DOHH2 (cell line): ENCODE results near the gene EOLA2.
"Not testable (repeated sequence)": the region's sequence is repeated elsewhere in the genome, so short reads cannot be mapped to it uniquely, and the experiment has no call there.

Experiments
- H3F3A ChIP-seq: fragments of 200-600 bp; sonication (generic), shearing (Covaris generic); 2 replicates; pipeline ENCODE4 v1.6.0; 2016; ENCODE audit warnings: antibody characterized with exemption, mild to moderate bottlenecking; ENCODE audit not compliant: control insufficient read depth, insufficient read depth
- H3K27ac ChIP-seq: fragments of 200-600 bp; sonication (generic); 2 replicates; pipeline ENCODE4 v1.5.1; 2014; ENCODE audit warnings: low read depth, mild to moderate bottlenecking, low read length, moderate library complexity
- H3K27me3 ChIP-seq: fragments of 200-600 bp; sonication (generic); 2 replicates; pipeline ENCODE4 v1.6.1; 2014; ENCODE audit warnings: mild to moderate bottlenecking, low read length, mixed read lengths; ENCODE audit not compliant: control insufficient read depth
- H3K36me3 ChIP-seq: fragments of 200-600 bp; sonication (generic); 2 replicates; pipeline ENCODE4 v1.6.1; 2014; ENCODE audit warnings: mild to moderate bottlenecking, low read length, moderate library complexity, mixed read lengths; ENCODE audit not compliant: control insufficient read depth
- H3K4me1 ChIP-seq: fragments of 200-600 bp; sonication (generic); 2 replicates; pipeline ENCODE4 v1.6.1; 2014; ENCODE audit warnings: mild to moderate bottlenecking, low read length, mixed read lengths; ENCODE audit not compliant: control insufficient read depth
- H3K4me2 ChIP-seq: fragments of 200-600 bp; sonication (generic); 2 replicates; pipeline ENCODE4 v1.6.0; 2014; ENCODE audit warnings: mild to moderate bottlenecking, low read length, moderate library complexity
- H3K4me3 ChIP-seq: fragments of 200-600 bp; sonication (generic); 2 replicates; pipeline ENCODE4 v1.5.1; 2014; ENCODE audit warnings: mild to moderate bottlenecking, low read length, mixed read lengths
- H3K79me2 ChIP-seq: fragments of 200-600 bp; sonication (generic); 2 replicates; pipeline ENCODE4 v1.6.1; 2014; ENCODE audit warnings: mild to moderate bottlenecking, low read length, mixed read lengths; ENCODE audit not compliant: control insufficient read depth
- H3K9me2 ChIP-seq: fragments of 200-600 bp; sonication (generic); replicated peaks from 2 replicates; pipeline ENCODE4 v1.6.1; 2014; ENCODE audit warnings: mild to moderate bottlenecking, low read length, mixed read lengths; ENCODE audit not compliant: control insufficient read depth
- H3K9me3 ChIP-seq: fragments of 200-600 bp; sonication (generic); 2 replicates; pipeline ENCODE4 v1.6.1; 2014; ENCODE audit warnings: antibody characterized with exemption, low read length, mixed read lengths; ENCODE audit not compliant: control insufficient read depth, insufficient read depth
- H4K20me1 ChIP-seq: fragments of 200-600 bp; sonication (generic); 2 replicates; pipeline ENCODE4 v1.6.0; 2014; ENCODE audit warnings: low read depth, mild to moderate bottlenecking, antibody characterized with exemption, low read length, moderate library complexity; ENCODE audit not compliant: control insufficient read depth, insufficient read depth
- EZH2phosphoT487 ChIP-seq: fragments of 200-600 bp; sonication (generic); IDR thresholded peaks from 2 replicates; pipeline ENCODE4 v1.6.1; 2017; ENCODE audit warnings: borderline replicate concordance, mild to moderate bottlenecking, antibody characterized with exemption, low read length, moderate library complexity, mixed read lengths
- TF ChIP-seq, protein P1 (sequence below): fragments of 200-600 bp; sonication (generic); IDR thresholded peaks from one replicate; pipeline ENCODE4 v1.5.1; 2014; ENCODE audit warnings: antibody characterized with exemption, mild to moderate bottlenecking, low read depth, low read length; ENCODE audit not compliant: poor library complexity, severe bottlenecking

EOLA2 gene

DNA sequence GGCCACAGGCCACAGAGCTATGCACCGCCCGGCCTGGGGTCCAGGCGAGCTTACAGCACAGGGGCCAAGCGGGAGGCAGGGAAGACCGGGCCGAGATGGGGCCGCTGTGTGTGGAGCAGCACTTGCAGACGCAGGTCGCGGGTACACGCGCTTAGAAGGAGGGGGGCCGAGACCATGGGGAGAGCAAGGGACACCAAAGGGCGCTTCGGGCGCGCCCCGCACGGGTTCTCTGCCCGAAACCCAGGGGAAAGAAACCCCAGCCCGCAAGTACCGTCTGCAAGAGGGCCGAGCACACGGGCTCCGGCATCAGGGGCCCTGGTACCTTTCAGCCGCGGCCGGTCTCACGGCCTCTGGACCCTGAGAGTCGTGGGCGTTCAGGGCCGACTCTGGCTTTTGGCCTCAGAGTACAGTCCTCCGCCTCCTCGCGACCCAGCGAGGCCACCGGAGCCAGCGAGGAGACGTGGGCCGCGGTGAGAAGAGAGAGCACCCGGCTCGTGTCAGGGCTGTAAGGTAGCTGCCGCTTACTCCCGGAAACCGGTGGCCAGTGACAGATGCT, 342 bp downstream of the EOLA2 start:
- Histone ChIP-seq H3K4me2 (peak overlapping the region; percentile 73), H3K27me3 (no peaks in the 10 kb centered on the region), H3K4me1 (no peaks in the 10 kb centered on the region; the same call in 1 of the 2 replicates), H3K79me2 (peaks cover 13% of the 10 kb centered on the region), H3F3A (no peaks in the 10 kb centered on the region), H3K9me3 (no peaks in the 10 kb centered on the region), H3K27ac (peak overlapping the region; percentile 71), H3K4me3 (peak overlapping the region; percentile 87), H3K36me3 (0 out of 2 replicates have a peak, but pooled peaks cover 3% of the 10 kb centered on the region), H3K9me2 (no peaks in the 10 kb centered on the region), H4K20me1 (no peaks in the 10 kb centered on the region)
- no peak for TF ChIP-seq EZH2phosphoT487
- TF ChIP-seq, protein P1, sequence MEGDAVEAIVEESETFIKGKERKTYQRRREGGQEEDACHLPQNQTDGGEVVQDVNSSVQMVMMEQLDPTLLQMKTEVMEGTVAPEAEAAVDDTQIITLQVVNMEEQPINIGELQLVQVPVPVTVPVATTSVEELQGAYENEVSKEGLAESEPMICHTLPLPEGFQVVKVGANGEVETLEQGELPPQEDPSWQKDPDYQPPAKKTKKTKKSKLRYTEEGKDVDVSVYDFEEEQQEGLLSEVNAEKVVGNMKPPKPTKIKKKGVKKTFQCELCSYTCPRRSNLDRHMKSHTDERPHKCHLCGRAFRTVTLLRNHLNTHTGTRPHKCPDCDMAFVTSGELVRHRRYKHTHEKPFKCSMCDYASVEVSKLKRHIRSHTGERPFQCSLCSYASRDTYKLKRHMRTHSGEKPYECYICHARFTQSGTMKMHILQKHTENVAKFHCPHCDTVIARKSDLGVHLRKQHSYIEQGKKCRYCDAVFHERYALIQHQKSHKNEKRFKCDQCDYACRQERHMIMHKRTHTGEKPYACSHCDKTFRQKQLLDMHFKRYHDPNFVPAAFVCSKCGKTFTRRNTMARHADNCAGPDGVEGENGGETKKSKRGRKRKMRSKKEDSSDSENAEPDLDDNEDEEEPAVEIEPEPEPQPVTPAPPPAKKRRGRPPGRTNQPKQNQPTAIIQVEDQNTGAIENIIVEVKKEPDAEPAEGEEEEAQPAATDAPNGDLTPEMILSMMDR: no peak

DNA sequence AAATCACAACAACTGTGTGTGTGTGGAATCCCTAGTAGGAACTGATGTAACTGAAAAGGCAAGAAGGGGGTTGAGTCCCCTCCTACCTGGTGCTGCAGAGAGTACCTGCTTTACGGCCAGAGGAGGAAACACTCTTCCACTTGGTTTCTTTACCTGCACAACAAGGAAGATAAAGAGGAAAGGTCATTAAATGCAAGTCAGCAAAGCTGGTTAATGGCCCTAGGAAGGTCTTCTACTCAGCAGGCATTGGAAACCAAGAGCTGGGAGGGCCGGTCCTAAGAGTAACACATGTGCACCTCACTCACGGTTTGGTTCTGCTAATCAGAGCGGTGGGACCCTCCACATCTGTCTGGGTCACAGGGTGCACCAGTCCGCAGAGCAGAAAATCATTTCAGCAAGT, 963 bp downstream of the EOLA2 start:
- H3K36me3 ChIP-seq, H3F3A ChIP-seq, H3K27ac ChIP-seq, H3K4me1 ChIP-seq, H3K9me3 ChIP-seq, H3K27me3 ChIP-seq, H4K20me1 ChIP-seq, H3K9me2 ChIP-seq: not testable (repeated sequence)
- Histone ChIP-seq H3K4me2 (peak overlapping the region; percentile 73), H3K79me2 (peaks cover 13% of the 10 kb centered on the region), H3K4me3 (peak overlapping the region; percentile 87)

DNA sequence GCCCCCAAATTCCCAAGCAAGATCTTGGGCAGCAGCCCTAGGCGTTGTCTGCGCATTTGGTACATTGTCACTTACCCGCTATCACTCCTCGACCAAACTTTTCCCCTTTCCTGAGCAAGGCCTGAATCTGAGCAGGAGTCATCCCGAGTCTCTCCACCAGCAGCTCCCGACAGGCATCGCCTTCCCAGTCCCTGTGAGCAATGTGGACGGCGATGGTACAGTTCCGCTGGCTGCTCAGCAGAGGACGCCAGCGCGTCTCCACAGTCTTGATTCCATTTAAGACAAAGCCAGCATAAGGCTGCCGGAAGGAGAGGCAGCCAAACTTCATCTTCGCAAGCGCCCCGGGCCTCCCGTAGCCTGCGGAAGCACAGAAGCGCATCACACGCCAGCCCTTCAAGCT, 4.7 kb downstream of the EOLA2 start:
- H3K36me3 ChIP-seq, H3F3A ChIP-seq, H3K9me2 ChIP-seq, H3K27ac ChIP-seq, H3K9me3 ChIP-seq, H3K4me2 ChIP-seq, H4K20me1 ChIP-seq, H3K27me3 ChIP-seq, H3K4me1 ChIP-seq, H3K4me3 ChIP-seq: not testable (repeated sequence)
- H3K79me2 ChIP-seq: peaks cover 13% of the 10 kb centered on the region

DNA sequence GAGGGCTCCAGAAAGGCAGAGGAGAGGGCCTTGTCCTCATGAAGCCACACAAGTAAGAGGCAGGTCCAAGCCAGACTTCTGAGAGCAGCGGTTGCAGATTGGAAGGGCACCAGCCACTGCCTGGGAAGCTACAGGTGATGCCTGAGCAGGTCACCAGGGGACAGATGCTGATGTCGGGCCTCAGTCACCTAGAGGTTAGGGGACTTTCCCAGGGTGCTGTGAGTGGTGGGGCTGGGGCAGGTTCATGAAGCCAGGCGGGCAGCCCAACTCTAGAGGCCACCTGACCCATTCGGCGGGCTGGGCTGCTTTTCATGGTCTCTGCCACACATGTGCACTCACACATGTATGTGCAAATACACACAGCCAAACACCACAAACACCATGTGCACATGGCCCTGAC, 5.3 kb downstream of the EOLA2 start:
- not testable (repeated sequence) for H3K9me2 ChIP-seq, H4K20me1 ChIP-seq, H3K4me3 ChIP-seq, H3K27me3 ChIP-seq, H3K36me3 ChIP-seq, H3F3A ChIP-seq, H3K27ac ChIP-seq, H3K4me2 ChIP-seq, H3K79me2 ChIP-seq, H3K9me3 ChIP-seq, H3K4me1 ChIP-seq

DNA sequence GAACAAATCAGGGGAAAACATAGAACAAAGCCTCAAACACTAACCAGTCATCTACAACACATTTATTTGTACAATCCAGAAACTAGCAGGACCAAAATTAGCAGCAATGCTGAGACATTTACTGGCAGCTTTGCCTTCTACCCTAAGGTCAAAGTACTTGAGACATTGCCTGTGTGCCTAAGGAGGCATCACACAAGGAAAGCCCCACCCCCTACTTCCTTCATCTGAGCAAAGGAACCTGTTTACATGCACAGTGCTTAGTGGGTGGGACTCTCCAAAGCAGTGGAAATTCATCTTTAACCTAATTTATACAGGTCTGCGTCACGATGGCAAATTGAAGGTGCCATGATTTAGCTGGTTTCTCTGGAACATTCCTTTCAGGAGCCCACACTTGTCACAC, 6.1 kb downstream of the EOLA2 start:
- H3K9me3 ChIP-seq, H3K79me2 ChIP-seq, H3K27me3 ChIP-seq, H3F3A ChIP-seq, H3K27ac ChIP-seq, H3K4me2 ChIP-seq, H3K9me2 ChIP-seq, H3K4me3 ChIP-seq, H3K4me1 ChIP-seq, H3K36me3 ChIP-seq, H4K20me1 ChIP-seq: not testable (repeated sequence)

DNA sequence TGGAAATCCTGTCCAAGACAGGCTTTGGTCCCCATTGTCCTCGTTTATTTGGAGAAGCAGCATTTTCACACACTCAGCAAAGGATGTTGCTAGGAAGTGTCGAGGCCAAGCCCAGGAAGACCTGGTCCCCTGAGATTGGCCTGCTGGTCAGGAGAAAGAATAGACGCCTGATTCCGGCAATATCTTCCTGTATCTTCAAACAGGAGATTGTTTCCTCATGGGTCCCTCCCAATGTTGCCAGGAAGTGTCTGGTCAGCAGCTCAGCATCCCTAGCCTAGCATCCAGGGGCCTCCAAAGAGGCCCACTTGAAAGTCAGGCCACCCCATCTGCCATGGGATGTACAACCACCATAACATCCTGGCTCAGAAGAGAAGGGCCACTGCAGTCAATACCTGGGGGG, 6.9 kb downstream of the EOLA2 start:
- not testable (repeated sequence) for H3K4me1 ChIP-seq, H4K20me1 ChIP-seq, H3K9me3 ChIP-seq, H3K27ac ChIP-seq, H3K36me3 ChIP-seq, H3K9me2 ChIP-seq, H3F3A ChIP-seq, H3K4me3 ChIP-seq, H3K4me2 ChIP-seq, H3K27me3 ChIP-seq, H3K79me2 ChIP-seq

DNA sequence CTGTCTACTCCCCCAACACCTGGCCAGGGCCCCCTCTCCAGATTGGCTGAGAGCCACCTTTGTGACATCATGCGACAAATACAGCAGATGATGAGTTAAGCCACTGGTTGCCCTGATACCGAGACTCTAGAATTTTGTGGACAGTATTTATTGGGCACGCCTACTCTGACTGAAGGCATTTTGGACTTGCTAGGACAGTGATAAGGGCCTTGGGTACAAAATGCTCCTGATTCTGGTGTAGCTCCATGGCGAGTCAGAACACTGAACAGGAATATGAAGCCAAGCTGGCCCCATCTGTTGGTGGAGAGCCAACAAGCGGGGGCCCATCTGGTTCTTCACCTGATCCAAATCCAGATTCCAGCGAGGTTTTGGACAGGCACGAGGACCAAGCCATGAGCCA, 8.9 kb downstream of the EOLA2 start, which contains the start of gene HSFX4:
TSS of gene HSFX4 (plus strand) at position 174 of the 400 bp plus-strand sequence. CDS start at position 246, 72 bp downstream.
- H3K4me1 ChIP-seq, H3K9me2 ChIP-seq, H3K27me3 ChIP-seq, H3K27ac ChIP-seq, H3K4me2 ChIP-seq, H4K20me1 ChIP-seq, H3K79me2 ChIP-seq, H3K9me3 ChIP-seq, H3F3A ChIP-seq, H3K36me3 ChIP-seq, H3K4me3 ChIP-seq: not testable (repeated sequence)
